Urinary bladder (tissue), 4 donors: ENCODE data around the gene DMAP1. TPM values are rescaled to one million over a fixed set of nuclear protein-coding genes. Genes with fewer than 3 reads are reported as not detected.

Experiments used
- DNase-seq: peaks from one replicate; pipeline ENCODE4 v3.0.0-alpha.2; 2015; ENCODE audit errors: extremely low spot score
- H3K27ac ChIP-seq: one replicate; pipeline ENCODE4 v1.5.1; 2013; ENCODE audit warnings: low read depth, mild to moderate bottlenecking, moderate library complexity
- H3K36me3 ChIP-seq: one replicate; pipeline ENCODE4 v1.6.1; 2013; ENCODE audit warnings: mild to moderate bottlenecking, moderate library complexity; ENCODE audit not compliant: insufficient read depth
- H3K4me1 ChIP-seq: one replicate; pipeline ENCODE4 v1.6.1; 2013; ENCODE audit warnings: mild to moderate bottlenecking, moderate library complexity; ENCODE audit not compliant: insufficient read depth
- H3K4me3 ChIP-seq: one replicate; pipeline ENCODE4 v1.5.1; 2013; ENCODE audit warnings: low read depth, low read length
- WGBS: extraction: QIAGEN DNeasy Blood & Tissue Kit; methylation state at CpG from one replicate; pipeline ENCODE4 v1.1.7; 2013; 5-methylcytosine and 5-hydroxymethylcytosine counted together
- polyA plus RNA-seq: library from polyadenylated mRNA; stranded (reverse); fragments of 200-250 nt; gene quantifications from one replicate; pipeline ENCODE4 v1.2.3, GENCODE V29; 2013
- total RNA-seq: library from RNA; depleted of rRNA; stranded (reverse); fragments of >200 nt; gene quantifications from one replicate; pipeline ENCODE4 v1.2.3, GENCODE V29; 2014
- donor health status: healthy with polysubstance abuse.
- donor health status: healthy.

DMAP1 gene
- total and polyA plus RNA-seq, 2 donors, result 17.2 to 33.7 TPM

GRCh38 chr1:44251989-44252671 lies 38.9 kb downstream of the DMAP1 start:
- no peak overlapping the region for H3K27ac ChIP-seq
- WGBS, result 92% methylated on average over 23 of the region's 23 CpGs

GRCh38 chr1:44254392-44254910 lies 41.2 kb downstream of the DMAP1 start:
- H3K4me3 ChIP-seq, result no peak overlapping the region
- H3K36me3 ChIP-seq, result no peaks in the 10 kb centered on the region
- DNase-seq, result no peak
- H3K27ac ChIP-seq, result no peak overlapping the region
- WGBS, result 96% methylated on average over 4 of the region's 4 CpGs
- no peaks in the 10 kb centered on the region for H3K4me1 ChIP-seq

More at GRCh38 chr1:44251989-44252671, 38.9 kb downstream of the DMAP1 start:
- Histone ChIP-seq H3K4me3 (no peak overlapping the region), H3K4me1 (no peaks in the 10 kb centered on the region), H3K36me3 (no peaks in the 10 kb centered on the region)
- no peak for DNase-seq

- WGBS, result 81% methylated on average over 10 of the region's 10 CpGs
- DNase-seq, result no peak
- no peaks in the 10 kb centered on the region for H3K4me1 ChIP-seq
- H3K36me3 ChIP-seq, result no peaks in the 10 kb centered on the region
- no peak overlapping the region for H3K4me3 ChIP-seq
- no peak overlapping the region for H3K27ac ChIP-seq
Observed at GRCh38 chr1:44256762-44257554, 43.7 kb downstream of the DMAP1 start.

- Histone ChIP-seq H3K36me3 (no peaks in the 10 kb centered on the region), H3K27ac (no peak overlapping the region), H3K4me3 (no peak overlapping the region), H3K4me1 (no peaks in the 10 kb centered on the region)
- WGBS, result 92% methylated on average over 2 of the region's 2 CpGs
- no peak for DNase-seq
Observed at GRCh38 chr1:44259090-44259489, 45.8 kb downstream of the DMAP1 start.

GRCh38 chr1:44260792-44261170 lies 47.5 kb downstream of the DMAP1 start:
- Histone ChIP-seq H3K4me1 (no peaks in the 10 kb centered on the region), H3K27ac (no peak overlapping the region), H3K4me3 (no peak overlapping the region), H3K36me3 (no peaks in the 10 kb centered on the region)
- 76% methylated on average over 4 of the region's 4 CpGs for WGBS
- no peak for DNase-seq

- no peak overlapping the region for H3K4me3 ChIP-seq
- no peak for DNase-seq
- WGBS, result 90% methylated on average over 27 of the region's 27 CpGs
Observed at GRCh38 chr1:44261171-44261817, 48.0 kb downstream of the DMAP1 start.

GRCh38 chr1:44261962-44262361 lies 48.7 kb downstream of the DMAP1 start:
- DNase-seq, result no peak
- no peak overlapping the region for H3K27ac ChIP-seq
- H3K4me3 ChIP-seq, result no peak overlapping the region
- no peaks in the 10 kb centered on the region for H3K4me1 ChIP-seq
- H3K36me3 ChIP-seq, result no peaks in the 10 kb centered on the region
- 85% methylated on average over 5 of the region's 5 CpGs for WGBS

More at GRCh38 chr1:44261171-44261817, 48.0 kb downstream of the DMAP1 start:
- Histone ChIP-seq H3K4me1 (no peaks in the 10 kb centered on the region), H3K27ac (no peak overlapping the region), H3K36me3 (no peaks in the 10 kb centered on the region)

DNA sequence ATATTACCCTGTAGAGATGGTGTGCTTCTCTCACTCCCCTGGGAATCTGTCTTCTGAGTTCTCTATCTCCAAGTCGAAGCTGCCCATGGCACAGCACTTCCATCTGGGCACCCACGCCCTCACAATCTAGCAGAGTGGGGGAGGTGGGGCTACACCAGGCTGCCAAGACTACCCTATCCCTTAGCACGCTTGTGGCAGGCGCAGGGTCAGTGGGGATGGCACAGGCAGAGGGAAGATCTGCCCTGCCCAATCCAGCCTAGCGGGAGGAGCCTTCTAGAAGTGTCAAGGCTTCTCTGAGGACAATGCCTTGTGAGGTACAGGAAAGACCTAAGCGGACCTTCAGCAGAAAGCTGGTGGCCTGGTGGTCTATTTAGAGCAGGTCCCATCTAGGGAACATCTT lies 49.1 kb downstream of the DMAP1 start:
- WGBS, result 95% methylated on average over 6 of the region's 6 CpGs
- Histone ChIP-seq H3K4me1 (no peaks in the 10 kb centered on the region), H3K36me3 (no peaks in the 10 kb centered on the region), H3K4me3 (no peak overlapping the region), H3K27ac (no peak overlapping the region)
- no peak for DNase-seq

DNA sequence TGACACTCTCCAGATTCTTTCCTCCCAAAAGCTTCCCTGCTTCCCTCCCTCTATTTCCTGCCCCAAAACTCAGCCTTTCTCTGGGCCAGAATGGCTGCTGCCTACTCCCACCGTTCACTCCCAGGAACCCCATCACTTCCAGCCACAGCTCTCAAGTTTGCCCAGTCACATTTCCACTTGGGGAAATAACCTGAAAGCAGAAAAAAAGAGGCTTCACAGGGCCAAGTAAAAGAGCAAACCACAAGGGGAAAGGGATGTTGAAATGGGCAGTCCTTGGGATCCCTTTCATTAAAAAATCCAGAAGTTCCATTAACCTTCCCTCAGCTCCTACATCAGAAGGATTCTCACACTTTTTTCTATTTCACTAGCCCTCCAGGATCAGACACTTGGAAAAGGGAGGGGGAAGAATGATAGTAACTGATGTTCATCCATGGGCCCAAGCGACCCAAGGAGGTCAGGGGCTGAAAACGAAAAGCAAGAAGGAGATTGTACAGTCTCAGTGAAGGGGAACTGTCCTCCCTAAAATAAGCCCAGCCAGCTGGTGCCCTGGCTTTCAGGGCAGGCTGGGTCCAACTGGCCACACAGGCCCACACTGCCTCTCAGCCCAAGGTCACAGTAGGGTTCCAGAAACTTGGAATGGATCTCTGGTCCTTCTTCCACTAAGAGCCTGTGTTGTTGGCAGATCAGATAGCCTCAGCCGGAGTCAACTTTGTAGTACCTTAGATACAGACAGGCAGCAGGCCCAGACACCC lies 49.7 kb downstream of the DMAP1 start:
- Histone ChIP-seq H3K4me1 (no peaks in the 10 kb centered on the region), H3K27ac (no peak overlapping the region), H3K4me3 (no peak overlapping the region), H3K36me3 (no peaks in the 10 kb centered on the region)
- DNase-seq, result no peak
- 89% methylated on average over 4 of the region's 4 CpGs for WGBS

- no peak for DNase-seq
- Histone ChIP-seq H3K4me1 (no peaks in the 10 kb centered on the region), H3K4me3 (no peak overlapping the region), H3K27ac (no peak overlapping the region), H3K36me3 (no peaks in the 10 kb centered on the region)
- 92% methylated on average over 9 of the region's 9 CpGs for whole genome bisulfite sequencing
Observed at GRCh38 chr1:44263568-44264450, 50.5 kb downstream of the DMAP1 start.

GRCh38 chr1:44264451-44264771 lies 51.1 kb downstream of the DMAP1 start:
- Histone ChIP-seq H3K36me3 (no peaks in the 10 kb centered on the region), H3K27ac (no peak overlapping the region), H3K4me1 (no peaks in the 10 kb centered on the region), H3K4me3 (no peak overlapping the region)
- 94% methylated on average over 11 of the region's 11 CpGs for WGBS
- DNase-seq, result no peak

DNA sequence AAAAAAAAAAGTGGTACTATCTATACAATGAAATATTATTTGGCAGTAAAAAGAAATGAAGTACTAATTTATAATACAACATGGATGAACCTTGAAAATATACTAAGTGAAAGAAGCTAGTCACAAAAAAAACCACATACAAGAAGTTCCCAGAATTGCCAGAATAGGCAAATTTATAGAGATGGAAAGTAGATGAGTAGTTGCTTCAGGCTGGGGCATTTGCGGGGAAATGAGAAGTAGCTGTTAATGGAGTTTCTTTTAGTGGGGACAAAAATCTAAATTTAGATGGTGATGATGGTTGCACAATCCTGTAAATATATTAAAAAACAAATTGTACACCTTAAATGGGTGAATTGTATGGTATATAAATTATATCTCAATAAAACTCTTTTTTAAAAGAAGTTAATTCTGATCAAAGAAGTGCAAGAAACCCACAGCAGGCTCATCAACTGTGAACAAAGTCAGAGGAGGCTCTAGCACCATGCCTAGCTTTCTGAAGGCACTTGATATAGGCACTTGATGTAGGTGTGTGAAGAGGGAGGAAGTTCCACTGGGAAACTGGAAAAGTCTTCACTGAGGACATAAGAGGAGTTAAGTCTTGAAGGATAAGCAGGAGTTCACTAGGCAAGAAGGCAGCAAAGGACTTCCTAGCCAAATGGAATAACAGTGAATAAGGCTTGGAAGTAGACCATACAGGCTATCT lies 52.5 kb downstream of the DMAP1 start:
- WGBS, result 99% methylated on average over 1 of the region's 1 CpG
- no peak for DNase-seq
- no peaks in the 10 kb centered on the region for H3K36me3 ChIP-seq
- H3K27ac ChIP-seq, result no peak overlapping the region
- no peak overlapping the region for H3K4me3 ChIP-seq
- H3K4me1 ChIP-seq, result no peaks in the 10 kb centered on the region
